Glutamatergic neuron (in vitro differentiated cells): Measurements from ENCODE around the gene ZBTB47. TPM values are rescaled to one million over a fixed set of nuclear protein-coding genes. Genes with fewer than 3 reads are reported as not detected.

Experiments used
- DNase-seq: peaks from one replicate; pipeline ENCODE4 v3.0.0; 2022
- H3K27ac Mint-ChIP-seq: one replicate; pipeline ENCODE4 v1.8.0; 2020; ENCODE audit warnings: mild to moderate bottlenecking, mixed read lengths, inconsistent platforms; ENCODE audit not compliant: unreplicated experiment
- H3K27me3 Mint-ChIP-seq: one replicate; pipeline ENCODE4 v1.8.0; 2020; ENCODE audit warnings: mild to moderate bottlenecking, moderate library complexity, mixed read lengths, inconsistent platforms; ENCODE audit not compliant: unreplicated experiment
- H3K36me3 Mint-ChIP-seq: one replicate; pipeline ENCODE4 v1.8.0; 2020; ENCODE audit warnings: mild to moderate bottlenecking, mixed read lengths, inconsistent platforms; ENCODE audit not compliant: unreplicated experiment
- H3K4me1 Mint-ChIP-seq: one replicate; pipeline ENCODE4 v1.8.0; 2020; ENCODE audit warnings: mild to moderate bottlenecking, low read depth, mixed read lengths, inconsistent platforms; ENCODE audit not compliant: unreplicated experiment
- H3K4me3 Mint-ChIP-seq: one replicate; pipeline ENCODE4 v1.8.0; 2020; ENCODE audit warnings: mild to moderate bottlenecking, mixed read lengths, inconsistent platforms; ENCODE audit not compliant: unreplicated experiment
- H3K9me3 Mint-ChIP-seq: one replicate; pipeline ENCODE4 v1.8.0; 2020; ENCODE audit warnings: mild to moderate bottlenecking, moderate library complexity, mixed read lengths, inconsistent platforms; ENCODE audit not compliant: unreplicated experiment
- CTCF ChIP-seq: fragments of 200-600 bp; sonication (generic); IDR thresholded peaks from one replicate; pipeline ENCODE4 v1.5.0; 2021; ENCODE audit not compliant: partially characterized antibody, unreplicated experiment
- total RNA-seq: library from RNA; stranded (reverse); fragmentation: NEBNext Ultra II Directional; extraction: Animal tissue kit (Norgen Biotek cat#: 25700); gene quantifications from one replicate; pipeline ENCODE4 v1.2.1, GENCODE V29; 2021; ENCODE audit not compliant: unreplicated experiment

The ZBTB47 gene
- total RNA-seq, 1 donor from 2014 or later: 9.7 TPM

DNA sequence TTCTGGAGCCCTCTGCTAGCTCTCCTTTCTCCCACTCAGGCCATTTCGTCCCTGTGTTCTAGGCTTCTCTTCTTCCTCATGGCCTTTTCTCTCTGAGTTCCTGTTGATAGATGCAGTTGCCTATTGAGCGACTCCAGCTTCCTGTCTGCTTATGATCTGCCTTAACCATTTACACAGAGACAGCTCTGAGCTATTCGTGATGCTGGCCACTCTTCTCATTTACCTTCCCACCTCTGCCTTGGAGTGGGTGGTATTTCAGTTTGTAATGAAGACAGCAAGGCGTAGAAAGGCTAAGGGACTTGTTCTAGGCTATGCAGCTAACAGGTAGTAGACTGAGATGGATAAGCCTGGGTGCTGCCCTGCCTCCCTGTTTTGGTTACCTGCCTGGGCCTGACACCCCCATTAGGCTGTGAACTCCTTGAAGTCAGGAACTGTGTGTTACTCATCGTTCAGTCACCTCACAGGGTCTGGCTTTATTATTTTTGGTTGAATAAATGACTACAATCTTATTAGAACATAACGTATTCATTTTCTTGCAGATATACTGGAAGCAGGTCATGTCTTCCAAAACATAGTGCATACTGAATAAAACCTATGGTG lies 12.6 kb upstream of the ZBTB47 start:
- no peak for DNase-seq
- H3K9me3 Mint-ChIP-seq: no peaks in the 10 kb centered on the region
- no peaks in the 10 kb centered on the region for H3K4me1 Mint-ChIP-seq
- peaks cover 2% of the 10 kb centered on the region for H3K27me3 Mint-ChIP-seq
- peaks cover 11% of the 10 kb centered on the region for H3K36me3 Mint-ChIP-seq
- TF ChIP-seq CTCF: no peak
- H3K27ac Mint-ChIP-seq: no peak overlapping the region
- no peak overlapping the region for H3K4me3 Mint-ChIP-seq

- H3K4me3 Mint-ChIP-seq: no peak overlapping the region
- peaks cover 26% of the 10 kb centered on the region for H3K4me1 Mint-ChIP-seq
- no peak for TF ChIP-seq CTCF
- H3K9me3 Mint-ChIP-seq: peaks cover 15% of the 10 kb centered on the region
- no peak overlapping the region for H3K27ac Mint-ChIP-seq
- DNase-seq: no peak
- H3K27me3 Mint-ChIP-seq: peaks cover 16% of the 10 kb centered on the region
- H3K36me3 Mint-ChIP-seq: peaks cover 14% of the 10 kb centered on the region
Measured at GRCh38 chr3:42647821-42648459, 5.6 kb upstream of the ZBTB47 start.

DNA sequence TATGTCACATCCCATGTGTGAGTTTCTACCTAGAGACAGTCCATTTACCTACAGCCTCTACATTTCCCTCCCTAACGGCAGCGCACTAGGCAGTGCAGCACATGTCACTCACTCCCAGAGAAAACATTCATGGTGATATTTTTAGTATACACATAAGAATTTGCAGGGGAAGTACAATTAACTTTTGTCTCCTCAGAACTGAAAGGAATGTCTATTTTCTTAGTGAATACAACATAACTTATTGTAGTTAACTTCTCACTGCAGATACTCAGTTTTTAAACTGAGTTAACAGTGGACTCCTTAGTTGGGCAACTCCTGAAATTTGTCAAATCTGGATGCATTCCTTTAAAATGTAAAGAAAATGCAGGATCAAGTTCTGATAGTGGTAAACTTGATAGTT lies 4.5 kb upstream of the ZBTB47 start:
- no peak for TF ChIP-seq CTCF
- Mint-ChIP-seq H3K27me3 (peaks cover 17% of the 10 kb centered on the region), H3K27ac (peak overlapping the region; percentile 60), H3K36me3 (peaks cover 8% of the 10 kb centered on the region), H3K4me3 (peak overlapping the region; percentile 31), H3K4me1 (peaks cover 29% of the 10 kb centered on the region), H3K9me3 (peaks cover 15% of the 10 kb centered on the region)
- DNase-seq: no peak

GRCh38 chr3:42649783-42650182 lies 3.7 kb upstream of the ZBTB47 start:
- Mint-ChIP-seq H3K27ac (no peak overlapping the region), H3K4me3 (no peak overlapping the region), H3K4me1 (peaks cover 29% of the 10 kb centered on the region), H3K27me3 (peaks cover 17% of the 10 kb centered on the region), H3K36me3 (peaks cover 8% of the 10 kb centered on the region), H3K9me3 (peaks cover 15% of the 10 kb centered on the region)
- no peak for TF ChIP-seq CTCF
- no peak for DNase-seq
